Naive B cell (primary cell): Measurements from ENCODE around the gene GREB1. TPM values are rescaled to one million over a fixed set of nuclear protein-coding genes. Genes with fewer than 3 reads are reported as not detected.

Source experiments
- ATAC-seq, 2 donors: fragments of 150-1000 bp; cut with Tn5 transposase; 2 replicates each; pipeline ENCODE4 v1.10.0; 2021; ENCODE audit warnings: low read depth in 2 of 2, mild to moderate bottlenecking in 2 of 2, moderate library complexity in 2 of 2
- DNase-seq: peaks from one replicate; pipeline ENCODE4 v3.0.0; 2022
- H3K27ac Mint-ChIP-seq, 6 donors: one replicate each; pipeline ENCODE4 v1.8.0; 2020 to 2022; ENCODE audit warnings: mild to moderate bottlenecking in 6 of 6, mixed read lengths in 6 of 6, moderate library complexity in 5 of 6, inconsistent platforms in 2 of 6
- H3K27me3 Mint-ChIP-seq, 3 donors: one replicate each; pipeline ENCODE4 v1.8.0; 2021 to 2022; ENCODE audit warnings: mixed read lengths in 3 of 3, mild to moderate bottlenecking in 1 of 3
- H3K36me3 Mint-ChIP-seq, 2 donors: one replicate each; pipeline ENCODE4 v1.8.0; 2020 to 2022; ENCODE audit warnings: mixed read lengths in 2 of 2, inconsistent platforms in 1 of 2, mild to moderate bottlenecking in 1 of 2
- H3K4me1 Mint-ChIP-seq, 3 donors: one replicate each; pipeline ENCODE4 v1.8.0; 2020 to 2022; ENCODE audit warnings: mixed read lengths in 3 of 3, inconsistent platforms in 1 of 3, mild to moderate bottlenecking in 1 of 3, moderate library complexity in 1 of 3
- H3K4me3 Mint-ChIP-seq, 8 donors: one replicate each; pipeline ENCODE4 v1.8.0; 2020 to 2022; ENCODE audit warnings: mild to moderate bottlenecking in 8 of 8, mixed read lengths in 8 of 8, moderate library complexity in 8 of 8, inconsistent platforms in 2 of 8
- H3K9me3 Mint-ChIP-seq, 7 donors: one replicate each; pipeline ENCODE4 v1.8.0; 2020 to 2022; ENCODE audit warnings: mixed read lengths in 7 of 7, mild to moderate bottlenecking in 5 of 7, inconsistent platforms in 2 of 7, moderate library complexity in 1 of 7
- polyA plus RNA-seq, 6 donors: library from polyadenylated mRNA; unstranded; fragments of 300-500 nt; fragmentation: Illumina TruSeq; gene quantifications; one replicate each; pipeline ENCODE4 v1.2.3, GENCODE V29; 2021; ENCODE audit warnings: low read depth in 6 of 6

GREB1 gene
- polyA plus RNA-seq, 6 donors from 2014 or later, result not detected

- no peaks in the 10 kb centered on the region for H3K4me1 Mint-ChIP-seq
- H3K4me3 Mint-ChIP-seq, result no peak overlapping the region
- DNase-seq, result no peak
- H3K9me3 Mint-ChIP-seq, result no peaks in the 10 kb centered on the region
- peaks cover 11 to 21% (median 15%) of the 10 kb centered on the region in 3 donors for H3K27me3 Mint-ChIP-seq
- no peak overlapping the region for H3K27ac Mint-ChIP-seq
- H3K36me3 Mint-ChIP-seq, result no peaks in the 10 kb centered on the region
- ATAC-seq, result no peak
Measured at GRCh38 chr2:11584525-11585056, 50.7 kb downstream of the GREB1 start.

- Mint-ChIP-seq H3K9me3 (no peaks in the 10 kb centered on the region), H3K4me3 (no peak overlapping the region), H3K4me1 (no peaks in the 10 kb centered on the region), H3K27ac (no peak overlapping the region), H3K27me3 (peaks cover 11 to 21% (median 15%) of the 10 kb centered on the region in 3 donors), H3K36me3 (no peaks in the 10 kb centered on the region)
- no peak for DNase-seq
- ATAC-seq, result no peak
Measured at GRCh38 chr2:11585071-11585470, 51.2 kb downstream of the GREB1 start.

- no peaks in the 10 kb centered on the region for H3K9me3 Mint-ChIP-seq
- H3K4me3 Mint-ChIP-seq, result no peak overlapping the region
- ATAC-seq, result no peak
- no peak for DNase-seq
- no peaks in the 10 kb centered on the region for H3K4me1 Mint-ChIP-seq
- peak overlapping the region in 1 of 6 donors; percentile 33 for H3K27ac Mint-ChIP-seq
- H3K36me3 Mint-ChIP-seq, result no peaks in the 10 kb centered on the region
- H3K27me3 Mint-ChIP-seq, result peaks cover 8 to 21% (median 11%) of the 10 kb centered on the region in 3 donors
Measured at GRCh38 chr2:11588228-11589110, 54.6 kb downstream of the GREB1 start.

- Mint-ChIP-seq H3K4me1 (no peaks in the 10 kb centered on the region), H3K9me3 (no peaks in the 10 kb centered on the region), H3K4me3 (no peak overlapping the region), H3K27ac (no peak overlapping the region), H3K36me3 (no peaks in the 10 kb centered on the region), H3K27me3 (peaks cover 5 to 21% (median 8%) of the 10 kb centered on the region in 3 donors)
- DNase-seq, result no peak
- no peak for ATAC-seq
Measured at GRCh38 chr2:11589316-11589940, 55.6 kb downstream of the GREB1 start.

GRCh38 chr2:11590193-11590592, 56.3 kb downstream of the GREB1 start:
- Mint-ChIP-seq H3K27ac (no peak overlapping the region), H3K4me1 (no peaks in the 10 kb centered on the region), H3K9me3 (no peaks in the 10 kb centered on the region), H3K4me3 (no peak overlapping the region), H3K27me3 (peaks cover 3 to 16% (median 5%) of the 10 kb centered on the region in 3 donors), H3K36me3 (no peaks in the 10 kb centered on the region)
- DNase-seq (no peak), ATAC-seq (no peak)

GRCh38 chr2:11591091-11591490, 57.2 kb downstream of the GREB1 start:
- Mint-ChIP-seq H3K4me1 (no peaks in the 10 kb centered on the region), H3K36me3 (no peaks in the 10 kb centered on the region), H3K9me3 (no peaks in the 10 kb centered on the region), H3K27ac (no peak overlapping the region), H3K4me3 (no peak overlapping the region), H3K27me3 (peaks cover 0 to 8% (median 0%) of the 10 kb centered on the region in 3 donors)
- ATAC-seq, result no peak
- no peak for DNase-seq

GRCh38 chr2:11592671-11593574, 59.1 kb downstream of the GREB1 start:
- ATAC-seq, result no peak
- H3K4me3 Mint-ChIP-seq, result no peak overlapping the region
- H3K27me3 Mint-ChIP-seq, result no peaks in the 10 kb centered on the region
- no peak overlapping the region for H3K27ac Mint-ChIP-seq
- no peaks in the 10 kb centered on the region for H3K4me1 Mint-ChIP-seq
- H3K36me3 Mint-ChIP-seq, result no peaks in the 10 kb centered on the region
- no peaks in the 10 kb centered on the region for H3K9me3 Mint-ChIP-seq
- DNase-seq, result no peak

- Mint-ChIP-seq H3K36me3 (no peaks in the 10 kb centered on the region), H3K27ac (no peak overlapping the region), H3K9me3 (no peaks in the 10 kb centered on the region), H3K4me3 (no peak overlapping the region), H3K4me1 (no peaks in the 10 kb centered on the region), H3K27me3 (peaks cover 4 to 13% (median 6%) of the 10 kb centered on the region in 3 donors)
- ATAC-seq (no peak), DNase-seq (no peak)
Measured at GRCh38 chr2:11596801-11597200, 63.0 kb downstream of the GREB1 start.

GRCh38 chr2:11597538-11598225, 63.8 kb downstream of the GREB1 start:
- Mint-ChIP-seq H3K27ac (peak overlapping the region in 1 of 6 donors; percentile 35), H3K36me3 (no peaks in the 10 kb centered on the region), H3K4me3 (peak overlapping the region in 1 of 8 donors; percentile 54), H3K27me3 (peaks cover 4 to 13% (median 6%) of the 10 kb centered on the region in 3 donors), H3K9me3 (no peaks in the 10 kb centered on the region), H3K4me1 (no peaks in the 10 kb centered on the region)
- ATAC-seq (no peak), DNase-seq (no peak)

- ATAC-seq (no peak), DNase-seq (no peak)
- H3K27ac Mint-ChIP-seq, result peak overlapping the region in 1 of 6 donors; percentile 4
- H3K27me3 Mint-ChIP-seq, result peaks cover 4 to 13% (median 6%) of the 10 kb centered on the region in 3 donors
- no peaks in the 10 kb centered on the region for H3K36me3 Mint-ChIP-seq
- H3K4me1 Mint-ChIP-seq, result no peaks in the 10 kb centered on the region
- no peak overlapping the region for H3K4me3 Mint-ChIP-seq
- H3K9me3 Mint-ChIP-seq, result no peaks in the 10 kb centered on the region
Measured at GRCh38 chr2:11598228-11598731, 64.4 kb downstream of the GREB1 start.

- ATAC-seq, result no peak
- H3K27ac Mint-ChIP-seq, result no peak overlapping the region
- DNase-seq, result no peak
Measured at GRCh38 chr2:11602563-11603204, 68.8 kb downstream of the GREB1 start.

GRCh38 chr2:11610624-11611242, 76.9 kb downstream of the GREB1 start:
- Mint-ChIP-seq H3K4me3 (no peak overlapping the region), H3K9me3 (no peaks in the 10 kb centered on the region)

More at GRCh38 chr2:11602563-11603204, 68.8 kb downstream of the GREB1 start:
- Mint-ChIP-seq H3K4me1 (no peaks in the 10 kb centered on the region), H3K36me3 (no peaks in the 10 kb centered on the region), H3K4me3 (no peak overlapping the region), H3K27me3 (peaks cover 4 to 13% (median 6%) of the 10 kb centered on the region in 3 donors), H3K9me3 (no peaks in the 10 kb centered on the region)

More at GRCh38 chr2:11610624-11611242, 76.9 kb downstream of the GREB1 start:
- no peak overlapping the region for H3K27ac Mint-ChIP-seq
- DNase-seq, result no peak
- H3K4me1 Mint-ChIP-seq, result no peaks in the 10 kb centered on the region
- no peaks in the 10 kb centered on the region for H3K36me3 Mint-ChIP-seq
- ATAC-seq, result no peak
- peaks cover 7 to 18% (median 18%) of the 10 kb centered on the region in 3 donors for H3K27me3 Mint-ChIP-seq
